Transverse colon (tissue), 4 donors: ENCODE measurements around the gene SPG7. TPM values are rescaled to one million over a fixed set of nuclear protein-coding genes. Genes with fewer than 3 reads are reported as not detected.
"Not testable (repeated sequence)": the region's sequence is repeated elsewhere in the genome, so short reads cannot be mapped to it uniquely, and the experiment has no call there.

Source experiments
- DNase-seq: peaks from one replicate; pipeline ENCODE4 v3.0.0-alpha.2; 2019
- H3K27ac ChIP-seq, 4 donors: fragments of 200-600 bp; sonication (generic); 2 replicates each; pipeline ENCODE4 v1.5.1; 2016 to 2018; ENCODE audit warnings: inconsistent platforms in 4 of 4
- H3K27me3 ChIP-seq: fragments of 200-600 bp; sonication (generic); 2 replicates; pipeline ENCODE4 v1.5.1; 2017; ENCODE audit warnings: inconsistent platforms
- H3K36me3 ChIP-seq, 4 donors: fragments of 200-600 bp; sonication (generic); 2 replicates each; pipeline ENCODE4 v1.5.1; 2017 to 2019; ENCODE audit warnings: inconsistent platforms in 4 of 4
- H3K4me1 ChIP-seq, 4 donors: fragments of 200-600 bp; sonication (generic); 2 replicates each; pipeline ENCODE4 v1.5.1; 2017 to 2020; ENCODE audit warnings: inconsistent platforms in 4 of 4
- H3K4me3 ChIP-seq, 4 donors: fragments of 200-600 bp; sonication (generic); 1 replicate in 1 of 4; 2 replicates in 3 of 4; pipeline versions ENCODE4 v1.5.1 to v1.6.1; 2017 to 2019; ENCODE audit warnings: inconsistent platforms in 4 of 4
- H3K9me3 ChIP-seq, 2 donors: fragments of 200-600 bp; sonication (generic); 2 replicates each; pipeline ENCODE4 v1.5.1; 2017 to 2019; ENCODE audit warnings: inconsistent platforms in 2 of 2
- EP300 ChIP-seq: sonication (generic); formaldehyde crosslinking; IDR thresholded peaks from one replicate; pipeline ENCODE4 v1.6.1; 2017; ENCODE audit warnings: antibody characterized with exemption, low read depth
- POLR2A ChIP-seq: fragments of 450-650 bp; IDR thresholded peaks from one replicate; pipeline ENCODE4 v1.6.1; 2016; ENCODE audit warnings: antibody characterized with exemption, mild to moderate bottlenecking, moderate library complexity
- POLR2AphosphoS5 ChIP-seq, 3 donors: sonication (generic); formaldehyde crosslinking; IDR thresholded peaks; one replicate each; pipeline ENCODE4 v1.6.1; 2016; ENCODE audit warnings: antibody characterized with exemption in 3 of 3
- WGBS, 2 donors: methylation state at CpG; one replicate each; pipeline ENCODE4 v1.1.5; 2018; ENCODE audit warnings: low coverage in 1 of 2; 5-methylcytosine and 5-hydroxymethylcytosine counted together
- in situ Hi-C, 4 donors: fragments of 200-750 bp; cut with MboI; loops; one replicate each; pipeline versions ENCODE4 v1.15.0 to v1.15.1; 2017; ENCODE audit warnings: low sequenced_read_pairs in 3 of 4, low pct_ligation_motif_present in 1 of 4, low pct_unique_long_range_greater_than_20kb in 1 of 4
- intact Hi-C: fragments of 100-400 bp; cut with DNase I; formaldehyde crosslinking; loops from one replicate; pipeline ENCODE4 v1.15.1; 2023; ENCODE audit warnings: low total_unique reads
- total RNA-seq, 4 donors: library from RNA; depleted of rRNA; stranded (reverse); fragments of >200 nt; gene quantifications; one replicate each; pipeline ENCODE4 v1.1.0, GENCODE V29; 2016
- TF ChIP-seq, protein P1 (sequence below), 5 experiments: fragments of 200-600 bp in 3 of 5; fragments of 450-650 bp in 2 of 5; sonication (generic) in 3 of 5; IDR thresholded peaks; 1 replicate in 2 of 5; 2 replicates in 3 of 5; pipeline ENCODE4 v1.5.1; 2016 to 2017; ENCODE audit warnings: antibody characterized with exemption in 5 of 5, inconsistent platforms in 3 of 5, mild to moderate bottlenecking in 2 of 5, moderate library complexity in 1 of 5

Gene SPG7
- total RNA-seq, 4 donors from 2014 or later, result 168 to 408 (median 285) TPM

GRCh38 chr16:89569506-89570341, 61.5 kb downstream of the SPG7 start:
- Histone ChIP-seq H3K9me3 (no peaks in the 10 kb centered on the region), H3K4me1 (peaks cover 13 to 32% (median 25%) of the 10 kb centered on the region in 4 donors), H3K27me3 (peaks cover 51% of the 10 kb centered on the region), H3K4me3 (no peak overlapping the region), H3K36me3 (no peaks in the 10 kb centered on the region), H3K27ac (no peak overlapping the region)
- TF ChIP-seq EP300 (no peak), POLR2A (no peak)
- TF ChIP-seq, protein P1, sequence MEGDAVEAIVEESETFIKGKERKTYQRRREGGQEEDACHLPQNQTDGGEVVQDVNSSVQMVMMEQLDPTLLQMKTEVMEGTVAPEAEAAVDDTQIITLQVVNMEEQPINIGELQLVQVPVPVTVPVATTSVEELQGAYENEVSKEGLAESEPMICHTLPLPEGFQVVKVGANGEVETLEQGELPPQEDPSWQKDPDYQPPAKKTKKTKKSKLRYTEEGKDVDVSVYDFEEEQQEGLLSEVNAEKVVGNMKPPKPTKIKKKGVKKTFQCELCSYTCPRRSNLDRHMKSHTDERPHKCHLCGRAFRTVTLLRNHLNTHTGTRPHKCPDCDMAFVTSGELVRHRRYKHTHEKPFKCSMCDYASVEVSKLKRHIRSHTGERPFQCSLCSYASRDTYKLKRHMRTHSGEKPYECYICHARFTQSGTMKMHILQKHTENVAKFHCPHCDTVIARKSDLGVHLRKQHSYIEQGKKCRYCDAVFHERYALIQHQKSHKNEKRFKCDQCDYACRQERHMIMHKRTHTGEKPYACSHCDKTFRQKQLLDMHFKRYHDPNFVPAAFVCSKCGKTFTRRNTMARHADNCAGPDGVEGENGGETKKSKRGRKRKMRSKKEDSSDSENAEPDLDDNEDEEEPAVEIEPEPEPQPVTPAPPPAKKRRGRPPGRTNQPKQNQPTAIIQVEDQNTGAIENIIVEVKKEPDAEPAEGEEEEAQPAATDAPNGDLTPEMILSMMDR (IDR thresholded peaks at IDR 0.05), result no peak
- WGBS, 2 donors, result 70% methylated on average over 22 of the region's 23 CpGs; no CpG with 5 or more reads in 1 of the 2 donors
- intact Hi-C loops, result no loop called here
- in situ Hi-C loops, result no loop called here
- DNase-seq, result no peak

- Histone ChIP-seq H3K36me3 (no peaks in the 10 kb centered on the region), H3K27ac (no peak overlapping the region), H3K27me3 (peaks cover 58% of the 10 kb centered on the region), H3K9me3 (no peaks in the 10 kb centered on the region), H3K4me3 (no peak overlapping the region), H3K4me1 (peaks cover 5 to 32% (median 25%) of the 10 kb centered on the region in 4 donors)
- intact Hi-C loops (no loop called here), in situ Hi-C loops (no loop called here)
- WGBS, 2 donors, result 67% methylated on average over 23 of the region's 30 CpGs; no CpG with 5 or more reads in 1 of the 2 donors
- DNase-seq, result no peak
- TF ChIP-seq POLR2AphosphoS5 (IDR thresholded peaks at IDR 0.05), result no peak
- TF ChIP-seq, protein P1 (IDR thresholded peaks at IDR 0.05), result no peak
- TF ChIP-seq POLR2A, result no peak
- TF ChIP-seq EP300, result no peak
Measured at GRCh38 chr16:89570342-89570923, 62.2 kb downstream of the SPG7 start.

- in situ Hi-C loops, H3K36me3 ChIP-seq, intact Hi-C loops, H3K27ac ChIP-seq, H3K9me3 ChIP-seq, H3K4me3 ChIP-seq, DNase-seq: not testable (repeated sequence)
- Histone ChIP-seq H3K27me3 (peaks cover 63% of the 10 kb centered on the region), H3K4me1 (peaks cover 3 to 30% (median 22%) of the 10 kb centered on the region in 4 donors)
- WGBS, 2 donors, result 82% methylated on average over 18 of the region's 36 CpGs; no CpG with 5 or more reads in 1 of the 2 donors
Measured at GRCh38 chr16:89570983-89571598, 62.9 kb downstream of the SPG7 start.

- Histone ChIP-seq H3K27me3 (peaks cover 68% of the 10 kb centered on the region), H3K4me3 (no peak overlapping the region), H3K36me3 (no peaks in the 10 kb centered on the region), H3K9me3 (no peaks in the 10 kb centered on the region), H3K4me1 (peaks cover 3 to 29% (median 21%) of the 10 kb centered on the region in 4 donors), H3K27ac (no peak overlapping the region)
- in situ Hi-C loops, result no loop called here
- WGBS, 2 donors, result 75% methylated on average over 18 of the region's 18 CpGs; no CpG with 5 or more reads in 1 of the 2 donors
- TF ChIP-seq EP300, result no peak
- TF ChIP-seq POLR2AphosphoS5 (IDR thresholded peaks at IDR 0.05), result no peak
- TF ChIP-seq, protein P1 (IDR thresholded peaks at IDR 0.05), result no peak
- no peak for TF ChIP-seq POLR2A
- intact Hi-C loops, result no loop called here
- no peak for DNase-seq
Measured at GRCh38 chr16:89571636-89572035, 63.4 kb downstream of the SPG7 start.
